Tibial artery (tissue), 4 donors: Measurements from ENCODE around the gene FAR1.
"Not testable (repeated sequence)": the region's sequence is repeated elsewhere in the genome, so short reads cannot be mapped to it uniquely, and the experiment has no call there.

Experiments
- DNase-seq, 2 donors: peaks; one replicate each; pipeline ENCODE4 v3.0.0-alpha.2; 2019
- H3K27ac ChIP-seq, 2 donors: fragments of 200-600 bp; sonication (generic) in 1 of 2; 1 replicate in 1 of 2; 2 replicates in 1 of 2; pipeline ENCODE4 v1.5.1; 2018 to 2019; ENCODE audit warnings: mild to moderate bottlenecking in 1 of 2
- H3K27me3 ChIP-seq, 2 donors: fragments of 200-600 bp; sonication (generic) in 1 of 2; one replicate each; pipeline versions ENCODE4 v1.5.1 to v1.6.0; 2016 to 2019
- H3K36me3 ChIP-seq, 3 donors: fragments of 200-600 bp; sonication (generic) in 2 of 3; one replicate each; pipeline ENCODE4 v1.5.1; 2016 to 2019; ENCODE audit warnings: mild to moderate bottlenecking in 2 of 3
- H3K4me1 ChIP-seq, 4 donors: fragments of 200-600 bp; sonication (generic) in 2 of 4; 1 replicate in 3 of 4; 2 replicates in 1 of 4; pipeline ENCODE4 v1.5.1; 2016 to 2019
- H3K4me3 ChIP-seq, 2 donors: fragments of 200-600 bp; sonication (generic) in 1 of 2; 1 replicate in 1 of 2; 2 replicates in 1 of 2; pipeline ENCODE4 v1.5.1; 2018 to 2019; ENCODE audit warnings: mild to moderate bottlenecking in 2 of 2
- H3K9me3 ChIP-seq, 3 donors: fragments of 200-600 bp; sonication (generic) in 1 of 3; one replicate each; pipeline ENCODE4 v1.5.1; 2016 to 2019
- CTCF ChIP-seq, 2 experiments: fragments of 200-600 bp in 1 of 2; fragments of 450-650 bp in 1 of 2; IDR thresholded peaks; one replicate each; pipeline ENCODE4 v1.5.1; 2017 to 2019; ENCODE audit warnings: antibody characterized with exemption in 2 of 2, mild to moderate bottlenecking in 1 of 2, moderate library complexity in 1 of 2
- intact Hi-C: fragments of 100-400 bp; cut with DNase I; formaldehyde crosslinking; loops from one replicate; pipeline ENCODE4 v1.15.0; 2023; ENCODE audit warnings: low total_unique reads

Gene FAR1

GRCh38 chr11:13745165-13745564 is 76.7 kb downstream of the FAR1 start:
- Histone ChIP-seq H3K27ac (no peak overlapping the region), H3K4me3 (no peak overlapping the region), H3K27me3 (no peaks in the 10 kb centered on the region), H3K36me3 (no peaks in the 10 kb centered on the region), H3K9me3 (no peaks in the 10 kb centered on the region), H3K4me1 (no peaks in the 10 kb centered on the region)
- DNase-seq = no peak
- intact Hi-C loops = no loop called here
- TF ChIP-seq CTCF (IDR thresholded peaks at IDR 0.05) = no peak

- H3K27ac ChIP-seq, H3K36me3 ChIP-seq, intact Hi-C loops, H3K27me3 ChIP-seq, H3K9me3 ChIP-seq, H3K4me1 ChIP-seq, H3K4me3 ChIP-seq, DNase-seq: not testable (repeated sequence)
Observed at GRCh38 chr11:13753316-13753715, 84.8 kb downstream of the FAR1 start.

GRCh38 chr11:13759050-13759449 is 90.6 kb downstream of the FAR1 start:
- no peaks in the 10 kb centered on the region for H3K4me1 ChIP-seq
- no peaks in the 10 kb centered on the region for H3K9me3 ChIP-seq
- H3K27me3 ChIP-seq = no peaks in the 10 kb centered on the region
- no peak overlapping the region for H3K4me3 ChIP-seq
- no peak overlapping the region for H3K27ac ChIP-seq
- H3K36me3 ChIP-seq = no peaks in the 10 kb centered on the region
- DNase-seq = no peak
- no peak for TF ChIP-seq CTCF (IDR thresholded peaks at IDR 0.05)
- intact Hi-C loops = no loop called here

- no peak overlapping the region for H3K27ac ChIP-seq
- no peaks in the 10 kb centered on the region for H3K36me3 ChIP-seq
- H3K4me3 ChIP-seq = no peak overlapping the region
- DNase-seq = no peak
- TF ChIP-seq CTCF (IDR thresholded peaks at IDR 0.05) = no peak
- no peaks in the 10 kb centered on the region for H3K27me3 ChIP-seq
- H3K4me1 ChIP-seq = no peaks in the 10 kb centered on the region
- no peaks in the 10 kb centered on the region for H3K9me3 ChIP-seq
- intact Hi-C loops = no loop called here
Observed at GRCh38 chr11:13760115-13760514, 91.6 kb downstream of the FAR1 start.

GRCh38 chr11:13761250-13761649 is 92.8 kb downstream of the FAR1 start:
- intact Hi-C loops = no loop called here
- no peaks in the 10 kb centered on the region for H3K36me3 ChIP-seq
- TF ChIP-seq CTCF (IDR thresholded peaks at IDR 0.05) = no peak
- H3K4me3 ChIP-seq = no peak overlapping the region
- no peak for DNase-seq
- H3K27ac ChIP-seq = no peak overlapping the region
- H3K9me3 ChIP-seq = no peaks in the 10 kb centered on the region
- H3K4me1 ChIP-seq = no peaks in the 10 kb centered on the region
- no peaks in the 10 kb centered on the region for H3K27me3 ChIP-seq

GRCh38 chr11:13761716-13762115 is 93.2 kb downstream of the FAR1 start:
- H3K9me3 ChIP-seq = no peaks in the 10 kb centered on the region
- H3K4me3 ChIP-seq = no peak overlapping the region
- no peaks in the 10 kb centered on the region for H3K4me1 ChIP-seq
- H3K36me3 ChIP-seq = no peaks in the 10 kb centered on the region
- H3K27me3 ChIP-seq = no peaks in the 10 kb centered on the region
- intact Hi-C loops = no loop called here
- H3K27ac ChIP-seq = no peak overlapping the region
- TF ChIP-seq CTCF (IDR thresholded peaks at IDR 0.05) = no peak
- no peak for DNase-seq
